CD4-positive, alpha-beta T cell treated with Interleukin-1 beta for 1 hour (primary cell): ENCODE measurements around the gene RPS6KA5.
"Not testable (repeated sequence)": the region's sequence is repeated elsewhere in the genome, so short reads cannot be mapped to it uniquely, and the experiment has no call there.

Source experiments
- DNase-seq, 2 donors: peaks; one replicate each; pipeline ENCODE4 v3.0.0-alpha.2; 2020 to 2022

Gene RPS6KA5

GRCh38 chr14:91065266-91065665, 4.8 kb upstream of the RPS6KA5 start:
- no peak for DNase-seq

DNA sequence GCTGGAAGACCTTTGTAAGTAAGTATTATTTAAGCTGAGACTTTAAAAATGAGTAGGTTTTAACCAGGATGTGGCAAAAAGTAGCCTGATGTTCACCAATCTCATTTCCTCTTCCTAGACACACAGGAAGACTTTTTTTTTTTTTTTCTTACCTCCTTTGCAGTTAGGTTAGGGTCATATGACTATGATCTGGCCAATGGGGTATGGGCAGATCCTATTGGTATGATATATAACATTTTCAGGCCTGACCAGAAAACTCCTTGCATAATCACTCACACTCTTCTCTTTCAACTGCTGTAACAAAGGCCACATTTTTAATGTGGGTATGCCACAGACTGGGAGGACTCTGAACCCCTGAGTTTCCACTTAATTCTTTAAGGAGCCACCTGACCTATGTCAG, 2.7 kb upstream of the RPS6KA5 start:
- peak; percentile 39 to 76 for DNase-seq

GRCh38 chr14:91062600-91062999, 2.2 kb upstream of the RPS6KA5 start:
- DNase-seq: peak in 1 of 2 donors; percentile 11

GRCh38 chr14:91061056-91061887, 831 bp upstream of the RPS6KA5 start:
- no peak for DNase-seq

- DNase-seq: peak; percentile 57 to 59
Observed at GRCh38 chr14:91059576-91060350, 678 bp downstream of the RPS6KA5 start.

DNA sequence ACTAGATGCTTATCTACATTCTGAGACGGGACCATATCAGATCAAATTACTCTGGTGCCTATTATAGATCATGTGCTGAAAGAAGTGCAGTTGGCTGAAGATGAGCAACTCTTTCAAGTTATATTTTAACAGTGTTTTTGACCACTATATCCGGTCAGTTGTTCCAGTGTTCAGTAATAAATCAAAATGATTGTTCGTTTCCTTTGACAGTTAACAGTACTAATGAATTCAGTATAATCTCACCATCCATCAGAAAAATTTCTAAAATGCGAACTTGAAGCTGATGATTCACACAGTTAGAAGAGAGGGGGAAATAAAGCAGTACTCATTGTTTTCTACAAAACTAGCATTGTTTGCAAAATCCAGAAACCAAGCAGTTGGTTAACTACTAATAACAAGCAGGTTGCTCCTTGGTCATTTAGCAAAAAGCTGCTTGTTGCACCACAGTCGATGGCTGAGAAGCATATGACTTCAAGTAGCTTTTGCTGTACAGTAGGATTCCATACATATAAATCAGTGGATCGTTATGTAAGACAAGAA, 2.3 kb downstream of the RPS6KA5 start:
- no peak for DNase-seq

DNA sequence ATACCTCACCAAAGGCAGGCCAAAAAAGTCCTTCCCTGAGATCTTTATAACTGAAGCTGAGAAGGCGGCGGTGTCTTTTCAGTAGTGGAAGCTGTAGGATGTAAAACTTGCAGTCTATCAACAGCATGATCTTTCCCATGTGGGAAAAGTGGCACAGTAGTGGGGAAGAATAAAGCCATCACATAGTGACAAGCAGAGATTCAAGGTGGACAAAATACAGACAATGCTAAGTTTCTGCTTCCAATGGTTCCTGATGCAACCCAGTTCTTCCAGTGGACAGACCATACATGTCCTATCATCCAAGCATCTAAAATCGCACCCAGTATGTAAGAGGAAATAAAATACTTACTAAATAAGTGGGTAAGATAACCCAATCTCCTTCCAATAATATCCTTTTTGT, 4.1 kb downstream of the RPS6KA5 start:
- no peak for DNase-seq

DNA sequence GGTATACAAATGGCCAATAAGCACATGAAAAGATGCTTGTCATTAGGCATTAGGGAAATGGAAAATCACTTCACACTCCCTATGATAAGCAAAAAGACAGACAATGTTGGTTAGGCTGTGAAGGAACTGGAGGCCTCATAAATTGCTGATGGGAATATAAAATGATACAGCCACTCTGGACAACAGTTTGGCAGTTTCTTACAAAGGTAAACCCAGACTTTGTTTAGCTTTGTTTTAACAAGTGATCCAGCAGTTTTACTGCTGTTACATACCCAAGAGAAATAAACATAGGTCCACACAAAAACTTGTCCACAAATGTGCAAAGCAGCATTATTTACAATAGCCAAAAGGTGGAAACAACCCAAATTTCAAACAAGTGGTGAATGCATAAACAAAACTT, 5.4 kb downstream of the RPS6KA5 start:
- DNase-seq: no peak

- no peak for DNase-seq
Observed at GRCh38 chr14:91048676-91049075, 11.8 kb downstream of the RPS6KA5 start.

DNA sequence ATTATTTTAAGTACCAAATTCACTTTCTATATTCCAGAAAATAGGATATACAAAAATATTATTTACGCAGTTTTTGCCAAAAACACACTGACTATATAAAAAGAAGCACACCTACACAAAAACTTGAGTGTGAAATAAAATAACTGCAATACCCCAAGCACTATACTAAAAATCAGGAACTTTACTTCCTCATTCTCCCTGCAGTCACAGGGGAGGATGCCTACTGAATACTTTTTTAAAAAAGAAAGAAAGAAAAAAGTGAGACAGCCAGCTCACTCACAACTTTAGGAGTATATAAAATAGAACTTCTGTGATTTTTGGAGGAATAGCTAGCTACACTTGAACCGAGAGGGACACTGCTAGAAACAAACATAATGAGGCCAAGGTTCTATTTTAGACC, 12.2 kb downstream of the RPS6KA5 start:
- DNase-seq: no peak

DNA sequence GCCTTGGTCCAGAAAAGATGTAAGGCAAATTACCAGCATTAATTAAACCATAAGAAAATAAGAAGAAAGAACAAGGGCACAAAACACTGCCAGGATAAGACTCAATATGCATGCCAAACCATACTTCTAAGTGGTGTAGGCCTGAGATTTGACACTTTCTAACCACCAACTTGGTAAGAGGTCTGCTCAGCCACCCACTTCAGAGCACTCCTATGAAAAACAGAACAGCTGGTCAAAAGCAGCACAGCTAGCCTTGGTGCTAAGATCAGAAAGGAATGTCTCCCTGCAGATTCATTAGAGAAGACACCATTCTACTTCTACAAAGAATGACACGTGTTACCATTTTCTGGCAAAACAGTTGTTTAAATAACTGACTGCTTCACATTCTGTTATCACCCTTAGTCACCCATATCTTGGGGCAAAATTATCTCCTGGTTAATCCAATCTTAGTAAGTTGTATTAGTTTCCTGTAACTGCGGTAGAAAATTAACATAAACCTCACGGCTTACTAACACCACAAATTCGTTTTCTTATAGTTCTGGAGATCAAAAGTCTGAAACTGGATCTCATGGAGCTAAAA, 13.2 kb downstream of the RPS6KA5 start:
- DNase-seq: no peak

DNA sequence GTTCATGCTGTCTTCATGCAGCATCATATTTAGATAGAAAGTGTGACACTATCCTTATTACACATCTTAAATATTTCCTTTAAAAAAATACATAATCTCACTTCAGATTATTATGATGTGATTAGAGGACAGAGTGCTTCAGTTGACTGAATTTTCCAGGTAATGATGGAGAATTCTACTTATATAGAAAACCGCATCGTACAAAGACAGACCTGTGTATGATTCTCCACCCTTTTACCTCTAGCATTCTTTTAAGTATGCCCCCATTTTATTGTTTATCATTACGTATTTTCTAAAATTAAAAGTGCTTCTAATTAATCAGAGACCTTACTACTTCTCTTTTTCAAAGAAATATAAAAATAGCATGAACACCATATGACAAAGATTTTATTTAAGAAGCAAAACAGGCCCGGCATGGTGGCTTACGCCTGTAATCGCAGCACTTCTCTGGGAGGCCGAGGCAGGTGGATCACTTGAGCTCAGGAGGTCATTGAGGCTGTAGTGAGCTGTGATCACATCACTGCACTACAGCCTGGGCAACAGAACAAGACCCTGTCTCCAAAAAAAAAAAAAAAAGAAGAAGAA, 13.9 kb downstream of the RPS6KA5 start:
- DNase-seq: no peak

- DNase-seq: no peak
Observed at GRCh38 chr14:91041450-91041849, 19.0 kb downstream of the RPS6KA5 start.

GRCh38 chr14:91040545-91040944, 19.9 kb downstream of the RPS6KA5 start:
- DNase-seq: no peak

DNA sequence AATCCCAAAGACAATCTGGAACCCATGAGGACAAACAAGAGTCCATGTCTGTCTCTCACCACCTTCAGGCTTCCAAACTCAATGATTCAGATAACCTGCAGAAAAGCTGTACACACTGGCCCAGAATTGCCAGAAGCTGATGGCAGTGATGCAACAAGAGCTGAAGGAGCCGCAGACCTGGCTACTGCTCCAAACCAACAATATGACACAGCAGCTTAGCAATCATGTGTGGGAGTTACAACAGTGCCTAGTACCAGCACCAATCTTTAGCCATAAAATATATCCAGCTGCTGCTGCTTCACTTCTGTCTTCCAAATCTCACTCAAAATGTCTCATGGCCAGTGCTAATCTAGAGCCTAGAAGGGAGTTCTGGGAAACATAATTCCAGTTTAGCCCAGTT, 22.0 kb downstream of the RPS6KA5 start:
- DNase-seq: no peak

- DNase-seq: no peak
Observed at GRCh38 chr14:91036741-91037469, 23.5 kb downstream of the RPS6KA5 start.

DNA sequence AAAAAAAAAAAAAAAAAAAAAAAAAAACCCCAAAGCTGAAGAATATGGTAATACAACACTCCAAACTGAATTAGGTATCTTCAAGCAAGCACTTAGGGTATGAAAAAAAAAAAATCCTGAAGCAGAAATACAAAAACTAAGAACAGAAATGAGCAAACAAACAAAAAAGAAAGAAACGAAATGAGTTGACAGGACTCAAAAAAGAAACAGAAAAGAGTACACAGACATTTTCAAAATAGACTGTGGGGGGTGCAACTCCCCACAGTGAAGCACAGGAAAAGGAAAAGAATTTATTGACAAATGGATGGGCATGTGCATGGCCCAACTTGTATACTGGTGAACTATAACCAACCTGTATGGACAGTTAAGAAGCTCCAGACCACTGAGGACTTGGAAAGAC, 24.6 kb downstream of the RPS6KA5 start:
- DNase-seq: no peak

- not testable (repeated sequence) for DNase-seq
Observed at GRCh38 chr14:91034379-91034778, 26.1 kb downstream of the RPS6KA5 start.

DNA sequence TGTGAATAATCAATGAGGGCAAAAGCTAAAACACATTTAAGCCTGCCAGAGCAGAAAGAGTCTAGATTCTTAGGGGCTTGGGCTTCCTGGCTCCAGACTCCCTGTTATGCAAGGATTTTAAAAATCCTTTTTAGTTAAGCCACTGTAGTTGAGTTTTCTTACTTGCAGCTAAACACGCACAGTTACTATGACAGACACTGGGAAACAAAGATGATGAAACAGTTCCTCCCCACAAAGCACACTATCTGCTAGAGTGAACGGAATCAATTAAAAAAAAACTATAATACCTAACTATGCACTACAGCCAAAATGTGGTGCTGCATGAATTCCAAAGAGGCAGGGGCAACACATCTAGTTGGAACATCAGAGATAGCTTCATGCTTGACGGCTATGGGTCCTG, 28.2 kb downstream of the RPS6KA5 start:
- DNase-seq: no peak

- no peak for DNase-seq
Observed at GRCh38 chr14:91031666-91032065, 28.8 kb downstream of the RPS6KA5 start.

- no peak for DNase-seq
Observed at GRCh38 chr14:91029456-91030217, 30.8 kb downstream of the RPS6KA5 start.

DNA sequence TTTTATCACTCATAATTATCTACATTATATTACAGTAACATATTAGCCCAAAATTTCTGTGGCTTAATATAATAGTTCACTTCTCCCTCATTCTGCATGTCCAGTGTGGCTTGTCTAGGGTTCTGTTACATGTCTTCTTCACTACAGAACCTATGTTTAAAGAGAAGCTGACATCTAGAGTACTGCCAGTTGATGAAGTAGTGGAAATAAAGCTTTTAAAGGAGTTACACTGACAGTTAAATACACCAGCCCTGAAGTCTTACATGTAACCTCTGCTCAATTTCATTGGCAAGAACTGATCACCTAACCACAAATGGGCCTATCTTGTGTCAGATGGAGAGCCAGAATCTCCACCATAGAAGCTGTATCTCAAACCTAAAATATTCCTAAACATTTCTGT, 32.9 kb downstream of the RPS6KA5 start:
- no peak for DNase-seq
